ENCODE measurements around the gene EYS.

GRCh38 chr6:64732888-64733287 lies 974.1 kb downstream of the EYS start:
- TF ChIP-seq EZH2phosphoT487 (IDR thresholded peaks at IDR 0.05; ENCODE audit: insufficient read depth, low read depth) (no peak), EZH2 (IDR thresholded peaks at IDR 0.05; ENCODE audit: insufficient read depth, poor library complexity, severe bottlenecking) (no peak)

Data from GM23248 (cell line).